GM12878 (cell line): ENCODE results near the gene CD83. TPM values are rescaled to one million over a fixed set of nuclear protein-coding genes. Genes with fewer than 3 reads are reported as not detected.

ENCODE experiments used
- CEBPZ ChIP-seq: fragments of 150-350 bp; IDR thresholded peaks from 2 replicates; pipeline ENCODE4 v1.6.1; 2016; ENCODE audit warnings: low read depth, low read length
- FOXK2 ChIP-seq: fragments of 450-650 bp; IDR thresholded peaks from 2 replicates; pipeline ENCODE4 v1.6.1; 2017; ENCODE audit warnings: mild to moderate bottlenecking, moderate library complexity
- IRF4 ChIP-seq: IDR thresholded peaks from 2 replicates; pipeline ENCODE4 v1.6.1; 2011; ENCODE audit warnings: low read depth, low read length
- NFIC ChIP-seq: IDR thresholded peaks from 2 replicates; pipeline ENCODE4 v1.6.1; 2012; ENCODE audit warnings: low read depth, mild to moderate bottlenecking, inconsistent platforms, low read length, moderate library complexity
- NFYA ChIP-seq: IDR thresholded peaks from 2 replicates; pipeline ENCODE4 v1.6.1; 2011; ENCODE audit warnings: low read depth, mild to moderate bottlenecking, low read length, improper control_type of control experiment, borderline replicate concordance
- PBX3 ChIP-seq: IDR thresholded peaks from 2 replicates; pipeline ENCODE4 v1.6.1; 2011; ENCODE audit warnings: mild to moderate bottlenecking, low read depth, low read length, moderate library complexity; ENCODE audit not compliant: insufficient replicate concordance
- PML ChIP-seq: IDR thresholded peaks from 2 replicates; pipeline ENCODE4 v1.6.1; 2012; ENCODE audit warnings: low read length, inconsistent platforms
- RELB ChIP-seq: fragments of 450-650 bp; IDR thresholded peaks from 2 replicates; pipeline ENCODE4 v1.6.1; 2017; ENCODE audit warnings: low read depth, mild to moderate bottlenecking, moderate library complexity
- REST ChIP-seq: IDR thresholded peaks from 2 replicates; pipeline ENCODE4 v1.6.1; 2012; ENCODE audit warnings: mild to moderate bottlenecking, low read depth, low read length
- RFX5 ChIP-seq: IDR thresholded peaks from 2 replicates; pipeline ENCODE4 v1.6.1; 2011; ENCODE audit warnings: low read depth, low read length, improper control_type of control experiment
- SMARCA5 ChIP-seq: fragments of 450-650 bp; IDR thresholded peaks from 2 replicates; pipeline ENCODE4 v1.6.1; 2017; ENCODE audit warnings: mild to moderate bottlenecking
- SP1 ChIP-seq: IDR thresholded peaks from one replicate; pipeline ENCODE4 v1.6.1; 2011; ENCODE audit warnings: low read depth, low read length
- SREBF1 ChIP-seq: IDR thresholded peaks from 2 replicates; pipeline ENCODE4 v1.6.1; 2012; ENCODE audit warnings: mild to moderate bottlenecking, low read length
- SREBF2 ChIP-seq: IDR thresholded peaks from 2 replicates; pipeline ENCODE4 v1.6.1; 2012; ENCODE audit warnings: mild to moderate bottlenecking, low read length
- TCF12 ChIP-seq: IDR thresholded peaks from 2 replicates; pipeline ENCODE4 v1.6.1; 2011; ENCODE audit warnings: low read depth, mild to moderate bottlenecking, low read length
- TCF3 ChIP-seq: IDR thresholded peaks from 2 replicates; pipeline ENCODE4 v1.6.1; 2012; ENCODE audit warnings: low read depth, mild to moderate bottlenecking, low read length, borderline replicate concordance; ENCODE audit not compliant: insufficient read depth
- USF1 ChIP-seq: IDR thresholded peaks from 2 replicates; pipeline ENCODE4 v1.6.1; 2011; ENCODE audit warnings: borderline replicate concordance, low read depth, mild to moderate bottlenecking, moderate library complexity, mixed read lengths, low read length; ENCODE audit not compliant: insufficient read depth; ENCODE audit errors: extremely low read length
- polyA plus RNA-seq, 11 experiments: library from polyadenylated mRNA; depleted of rRNA in 4 of 11; unstranded in 6 of 11; stranded (reverse) in 5 of 11; fragments of >200 nt; fragmentation: Nextera tagmentation in 4 of 11; fragmentation: Illumina TruSeq in 1 of 11; extraction: Ambion mirVana in 4 of 11; extraction: Trizol in 1 of 11; gene quantifications; 1 replicate in 1 of 11; 2 replicates in 10 of 11; pipeline versions ENCODE4 v1.2.1 to v1.2.3, GENCODE V29; 2011 to 2016; ENCODE audit warnings: inconsistent platforms in 2 of 11, missing spikeins in 2 of 11, low read depth in 1 of 11
- total RNA-seq, 4 experiments: library from RNA; depleted of rRNA in 3 of 4; stranded (reverse); fragments of >200 nt in 3 of 4; fragmentation: Illumina TruSeq in 1 of 4; extraction: Trizol in 1 of 4; gene quantifications; 2 replicates each; pipeline versions ENCODE4 v1.2.1 to v1.2.3, GENCODE V29; 2013 to 2021

The CD83 gene
- total and polyA plus RNA-seq, 10 of the 15 experiments (the other 5 are each of a cell fraction or from before 2014, with no cell fraction given), result 76.1 to 174 (median 129) TPM

GRCh38 chr6:14095437-14095836 lies 22.1 kb upstream of the CD83 start (continued):
- TF ChIP-seq RELB (peak; percentile 83), SREBF1 (no peak), TCF12 (peak; percentile 82), SP1 (peak; percentile 29), TCF3 (peak; percentile 62; the same call in 1 of the 2 replicates), USF1 (no peak), SREBF2 (no peak), NFIC (peak; percentile 84; the same call in 1 of the 2 replicates), FOXK2 (no peak), REST (no peak), SMARCA5 (no peak; the same call in 1 of the 2 replicates), PBX3 (no peak), CEBPZ (no peak), PML (0 out of 2 replicates have a peak, but pooled peaks have one; percentile 37), RFX5 (no peak), NFYA (no peak), IRF4 (0 out of 2 replicates have a peak, but pooled peaks have one; percentile 44)
